ENCODE data around the gene KRTAP4-5. TPM values are rescaled to one million over a fixed set of nuclear protein-coding genes. Genes with fewer than 3 reads are reported as not detected.
"Not testable (repeated sequence)": the region's sequence is repeated elsewhere in the genome, so short reads cannot be mapped to it uniquely, and the experiment has no call there.

KRTAP4-5 gene
- total and polyA plus RNA-seq, 2 experiments from 2014 or later: not detected

DNA sequence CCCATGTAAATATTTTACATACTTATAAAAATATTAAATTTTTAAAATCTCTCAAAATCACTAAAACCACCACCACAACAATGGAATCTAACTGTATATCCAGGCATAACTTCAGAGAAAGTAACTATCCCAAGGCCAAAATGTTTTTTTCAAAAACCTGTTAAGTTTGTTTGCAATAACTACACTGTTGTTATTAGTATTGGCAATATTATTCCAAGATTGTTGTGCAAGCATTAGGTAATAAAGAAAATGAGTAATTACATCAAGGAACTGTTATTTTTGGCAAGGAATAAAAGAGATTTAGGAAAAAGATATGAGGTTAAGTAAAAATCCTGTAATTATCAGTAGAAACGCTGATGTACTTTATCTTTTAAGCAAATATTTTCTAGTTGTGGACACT, 22.3 kb downstream of the KRTAP4-5 start:
- TF ChIP-seq, protein P1, sequence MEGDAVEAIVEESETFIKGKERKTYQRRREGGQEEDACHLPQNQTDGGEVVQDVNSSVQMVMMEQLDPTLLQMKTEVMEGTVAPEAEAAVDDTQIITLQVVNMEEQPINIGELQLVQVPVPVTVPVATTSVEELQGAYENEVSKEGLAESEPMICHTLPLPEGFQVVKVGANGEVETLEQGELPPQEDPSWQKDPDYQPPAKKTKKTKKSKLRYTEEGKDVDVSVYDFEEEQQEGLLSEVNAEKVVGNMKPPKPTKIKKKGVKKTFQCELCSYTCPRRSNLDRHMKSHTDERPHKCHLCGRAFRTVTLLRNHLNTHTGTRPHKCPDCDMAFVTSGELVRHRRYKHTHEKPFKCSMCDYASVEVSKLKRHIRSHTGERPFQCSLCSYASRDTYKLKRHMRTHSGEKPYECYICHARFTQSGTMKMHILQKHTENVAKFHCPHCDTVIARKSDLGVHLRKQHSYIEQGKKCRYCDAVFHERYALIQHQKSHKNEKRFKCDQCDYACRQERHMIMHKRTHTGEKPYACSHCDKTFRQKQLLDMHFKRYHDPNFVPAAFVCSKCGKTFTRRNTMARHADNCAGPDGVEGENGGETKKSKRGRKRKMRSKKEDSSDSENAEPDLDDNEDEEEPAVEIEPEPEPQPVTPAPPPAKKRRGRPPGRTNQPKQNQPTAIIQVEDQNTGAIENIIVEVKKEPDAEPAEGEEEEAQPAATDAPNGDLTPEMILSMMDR (IDR thresholded peaks at IDR 0.05; ENCODE audit: low read depth, low read length): no peak
- Histone ChIP-seq H3K27ac (no peak overlapping the region), H3K9me3 (ENCODE audit: low read depth) (no peaks in the 10 kb centered on the region), H3K36me3 (no peaks in the 10 kb centered on the region), H3K27me3 (no peaks in the 10 kb centered on the region), H3K4me1 (ENCODE audit: low read depth) (no peaks in the 10 kb centered on the region), H3K4me3 (no peak overlapping the region)
- DNase-seq (ENCODE audit: low read depth in 1 of 2, low spot score in 1 of 2): no peak

DNA sequence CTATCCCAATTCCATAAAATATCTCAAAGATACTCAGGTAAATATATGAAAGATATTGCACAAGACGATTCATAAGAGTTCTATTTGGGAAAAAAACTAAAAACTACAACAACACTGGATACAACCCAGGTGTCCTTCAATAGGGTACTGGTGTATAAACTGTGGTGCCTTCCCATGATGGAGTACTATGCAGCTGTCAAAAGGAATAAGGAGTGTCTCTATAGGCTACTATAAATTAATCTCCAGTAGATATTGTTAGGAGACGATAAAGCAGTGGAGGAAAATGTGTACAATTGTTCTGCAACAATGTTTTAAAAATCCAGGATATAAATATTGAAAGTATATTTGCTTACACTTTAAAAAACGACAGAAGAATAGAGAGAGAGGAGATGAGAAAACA, 23.2 kb downstream of the KRTAP4-5 start:
- DNase-seq (ENCODE audit: low read depth in 1 of 2, low spot score in 1 of 2): no peak
- no peaks in the 10 kb centered on the region for H3K9me3 ChIP-seq (ENCODE audit: low read depth)
- H3K36me3 ChIP-seq: no peaks in the 10 kb centered on the region
- H3K27me3 ChIP-seq: no peaks in the 10 kb centered on the region
- H3K4me3 ChIP-seq: no peak overlapping the region
- H3K4me1 ChIP-seq (ENCODE audit: low read depth): no peaks in the 10 kb centered on the region
- TF ChIP-seq, protein P1 (IDR thresholded peaks at IDR 0.05; ENCODE audit: low read depth, low read length): no peak
- H3K27ac ChIP-seq: no peak overlapping the region

DNA sequence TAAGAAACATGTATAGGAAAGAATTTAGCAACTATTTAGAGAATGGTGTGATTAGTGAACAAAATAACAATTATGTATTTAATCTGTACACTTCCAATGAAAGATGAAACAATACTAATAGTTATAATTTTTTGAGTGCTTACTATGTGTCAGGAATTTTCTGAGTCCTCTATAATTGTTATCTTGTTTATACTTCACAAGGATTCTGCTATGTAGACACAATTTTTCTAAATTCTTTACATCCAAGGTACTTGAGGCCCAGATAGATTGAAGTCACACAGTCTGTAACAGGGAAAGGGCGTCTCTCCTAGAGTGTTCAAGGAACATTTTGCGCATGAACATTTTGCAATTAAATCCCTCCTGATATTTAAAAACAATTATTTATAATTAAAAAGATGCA, 24.6 kb downstream of the KRTAP4-5 start:
- Histone ChIP-seq H3K27me3 (no peaks in the 10 kb centered on the region), H3K4me3 (no peak overlapping the region), H3K36me3 (no peaks in the 10 kb centered on the region), H3K4me1 (ENCODE audit: low read depth) (no peaks in the 10 kb centered on the region), H3K9me3 (ENCODE audit: low read depth) (no peaks in the 10 kb centered on the region), H3K27ac (no peak overlapping the region)
- TF ChIP-seq, protein P1 (IDR thresholded peaks at IDR 0.05; ENCODE audit: low read depth, low read length): no peak
- DNase-seq (ENCODE audit: low read depth in 1 of 2, low spot score in 1 of 2): no peak

DNA sequence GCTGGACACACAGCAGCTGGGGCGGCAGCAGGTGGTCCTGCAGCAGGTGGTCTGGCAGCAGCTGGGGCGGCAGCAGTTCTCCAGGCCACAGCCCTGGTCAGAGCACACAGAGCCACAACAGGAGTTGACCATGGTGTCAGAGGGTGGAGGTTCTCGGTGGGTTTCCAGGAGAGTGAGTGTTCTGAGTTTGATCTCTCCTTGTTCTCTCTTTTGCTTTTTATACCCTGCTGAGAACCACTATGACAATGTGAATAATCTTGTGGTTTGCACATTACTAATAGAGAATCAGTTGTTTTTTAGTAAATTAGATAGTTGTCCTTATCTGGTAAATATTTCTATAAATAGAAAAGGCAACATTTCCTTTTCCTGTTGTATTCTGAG, 25.6 kb downstream of the KRTAP4-5 start, which contains the start of gene KRTAP4-12:
TSS of gene KRTAP4-12 (minus strand) at position 192 of the 381 bp plus-strand sequence. CDS start at position 132, 60 bp downstream.
- H3K27me3 ChIP-seq; H3K4me3 ChIP-seq; H3K36me3 ChIP-seq; H3K27ac ChIP-seq; H3K9me3 ChIP-seq (ENCODE audit: low read depth); H3K4me1 ChIP-seq (ENCODE audit: low read depth); DNase-seq (ENCODE audit: low read depth in 1 of 2, low spot score in 1 of 2): not testable (repeated sequence)

DNA sequence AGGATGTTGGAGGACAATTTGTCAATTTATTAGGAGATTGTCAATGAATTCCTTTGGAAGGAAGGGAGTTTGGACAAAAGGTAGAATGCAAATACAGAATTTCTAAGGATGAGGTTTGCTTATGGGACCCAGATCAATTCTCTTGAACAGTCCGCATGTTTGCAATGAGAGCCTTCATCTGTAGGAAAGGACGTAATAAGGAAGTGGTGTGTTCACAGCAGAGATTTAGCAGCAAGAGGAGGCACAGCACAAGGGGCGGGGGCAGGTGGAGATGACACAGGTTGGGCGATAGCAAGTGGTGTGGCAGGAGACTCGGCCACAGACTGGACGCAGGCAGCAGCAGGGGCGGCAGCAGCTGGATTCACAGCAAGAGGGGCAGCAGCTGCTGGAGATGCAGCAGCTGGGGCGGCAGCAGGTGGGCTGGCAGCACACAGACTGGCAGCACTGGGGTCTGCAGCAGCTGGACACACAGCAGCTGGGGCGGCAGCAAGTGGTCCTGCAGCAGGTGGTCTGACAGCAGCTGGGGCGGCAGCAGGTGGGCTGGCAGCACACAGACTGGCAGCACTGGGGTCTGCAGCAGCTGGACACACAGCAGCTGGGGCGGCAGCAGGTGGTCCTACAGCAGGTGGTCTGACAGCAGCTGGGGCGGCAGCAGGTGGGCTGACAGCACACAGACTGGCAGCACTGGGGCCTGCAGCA, 26.2 kb downstream of the KRTAP4-5 start:
- not testable (repeated sequence) for H3K36me3 ChIP-seq; DNase-seq (ENCODE audit: low read depth in 1 of 2, low spot score in 1 of 2); H3K4me1 ChIP-seq (ENCODE audit: low read depth); H3K4me3 ChIP-seq; H3K9me3 ChIP-seq (ENCODE audit: low read depth); H3K27me3 ChIP-seq; H3K27ac ChIP-seq

DNA sequence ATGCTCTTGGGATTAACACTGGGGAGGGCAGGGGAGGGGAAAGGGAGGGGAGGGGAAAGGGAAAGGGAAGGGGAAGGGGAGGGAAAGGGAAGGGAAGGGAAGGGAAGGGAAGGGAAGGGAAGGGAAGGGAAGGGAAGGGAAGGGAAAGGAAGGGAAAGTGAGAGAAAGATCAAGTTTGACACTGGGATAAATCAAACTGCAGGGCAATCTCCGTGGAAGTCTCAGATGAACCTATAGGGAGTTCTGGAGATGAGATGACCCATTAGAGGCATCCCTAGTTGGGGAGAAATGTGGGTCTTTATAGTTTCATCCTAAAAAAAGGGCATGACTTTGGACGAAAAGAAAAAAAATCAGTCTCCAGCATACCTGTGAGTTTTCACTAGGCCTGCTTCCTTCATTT, 27.9 kb downstream of the KRTAP4-5 start:
- no peaks in the 10 kb centered on the region for H3K36me3 ChIP-seq
- no peaks in the 10 kb centered on the region for H3K9me3 ChIP-seq (ENCODE audit: low read depth)
- TF ChIP-seq, protein P1 (IDR thresholded peaks at IDR 0.05; ENCODE audit: low read depth, low read length): no peak
- no peak overlapping the region for H3K4me3 ChIP-seq
- no peak overlapping the region for H3K27ac ChIP-seq
- no peaks in the 10 kb centered on the region for H3K27me3 ChIP-seq
- DNase-seq (ENCODE audit: low read depth in 1 of 2, low spot score in 1 of 2): no peak
- H3K4me1 ChIP-seq (ENCODE audit: low read depth): no peaks in the 10 kb centered on the region

DNA sequence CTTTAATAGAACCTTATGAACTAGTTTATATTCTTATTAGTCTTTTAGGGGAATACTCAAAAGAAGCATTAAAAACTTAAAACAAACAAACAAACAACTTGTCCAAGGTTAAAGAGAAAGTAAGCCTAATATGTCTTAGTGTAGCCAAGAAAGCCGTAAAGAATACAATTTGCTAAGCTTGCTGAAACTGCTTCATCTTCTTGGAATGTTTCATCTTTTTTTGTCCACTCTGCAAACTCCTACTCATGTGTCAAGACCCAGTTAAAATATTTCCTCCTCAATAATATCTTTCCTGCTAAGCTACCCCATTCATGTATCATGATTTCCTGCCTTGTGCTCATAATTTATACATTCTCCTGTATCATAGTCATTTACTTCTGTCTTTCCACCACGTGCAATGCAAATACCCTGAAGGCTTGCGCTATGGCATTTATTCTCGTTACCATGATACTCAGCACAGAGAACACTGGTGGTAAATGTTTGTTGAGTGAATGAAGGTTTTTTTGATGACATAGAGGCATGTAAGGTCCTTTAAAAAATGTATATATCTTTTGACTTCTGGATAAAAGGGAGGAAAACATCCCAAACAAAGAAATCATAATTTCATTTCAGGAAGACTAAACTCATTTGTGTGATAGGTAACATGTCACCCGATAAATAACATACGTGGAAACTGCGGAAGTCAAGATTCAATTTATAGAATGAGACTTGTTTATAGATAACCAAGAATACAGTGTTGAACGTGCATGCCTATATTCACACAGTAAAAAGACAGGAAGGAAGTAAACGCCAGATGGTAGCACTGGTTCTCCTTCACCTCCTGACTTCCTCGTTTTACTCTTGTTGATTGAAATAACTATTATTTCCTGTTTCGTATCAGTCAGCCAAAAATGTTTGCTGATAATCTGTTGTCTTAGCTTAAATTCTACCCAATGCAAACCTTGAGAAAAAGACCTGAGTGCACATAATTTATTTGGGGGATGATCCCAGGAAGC, 29.6 kb downstream of the KRTAP4-5 start:
- H3K4me3 ChIP-seq; H3K27ac ChIP-seq; DNase-seq (ENCODE audit: low read depth in 1 of 2, low spot score in 1 of 2); H3K27me3 ChIP-seq; H3K9me3 ChIP-seq (ENCODE audit: low read depth); H3K4me1 ChIP-seq (ENCODE audit: low read depth); H3K36me3 ChIP-seq: not testable (repeated sequence)

Data from cardiac muscle cell (in vitro differentiated cells and primary cell).